ENCODE data around the gene MMP25. TPM values are rescaled to one million over a fixed set of nuclear protein-coding genes. Genes with fewer than 3 reads are reported as not detected.

MMP25 gene
- total RNA-seq, 1 donor from 2014 or later = 0.13 TPM

- CTCF ChIA-PET = no interaction called here
- H3K4me3 Mint-ChIP-seq = no peak overlapping the region
- ATAC-seq (ENCODE audit: low read depth) (no peak), DNase-seq (no peak)
- H3K27ac Mint-ChIP-seq = no peak overlapping the region
- intact Hi-C loops (cut with micrococcal nuclease) = no loop called here
- no peaks in the 10 kb centered on the region for H3K9me3 Mint-ChIP-seq
- no peaks in the 10 kb centered on the region for H3K36me3 Mint-ChIP-seq (ENCODE audit: low read depth)
- H3K27me3 Mint-ChIP-seq = peaks cover 10% of the 10 kb centered on the region
- POLR2A ChIA-PET = no interaction called here
- TF ChIP-seq CTCF (IDR thresholded peaks at IDR 0.05) = no peak
- peaks cover 5% of the 10 kb centered on the region for H3K4me1 Mint-ChIP-seq
These were observed 41.2 kb downstream of the MMP25 start for GRCh38 chr16:3087243-3088235.

GRCh38 chr16:3088450-3088849 lies 42.1 kb downstream of the MMP25 start:
- POLR2A ChIA-PET = interaction anchor here (0.6 kb wide), 1 partner anchor 72 kb away, joined by 12 read pairs; no protein-coding TSS in a partner anchor

GRCh38 chr16:3088925-3089716 lies 42.8 kb downstream of the MMP25 start:
- no peaks in the 10 kb centered on the region for H3K36me3 Mint-ChIP-seq (ENCODE audit: low read depth)
- ChIA-PET POLR2A (interaction anchor here (0.6 kb wide), 2 partner anchors 62 to 71 kb away, joined by 3 to 12 read pairs; no protein-coding TSS in a partner anchor), CTCF (no interaction called here)
- TF ChIP-seq CTCF (IDR thresholded peaks at IDR 0.05) = no peak
- H3K27me3 Mint-ChIP-seq = peaks cover 10% of the 10 kb centered on the region
- peaks cover 5% of the 10 kb centered on the region for H3K4me1 Mint-ChIP-seq
- H3K27ac Mint-ChIP-seq = no peak overlapping the region
- intact Hi-C loops (cut with micrococcal nuclease) = no loop called here
- H3K4me3 Mint-ChIP-seq = no peak overlapping the region
- no peaks in the 10 kb centered on the region for H3K9me3 Mint-ChIP-seq
- DNase-seq (no peak), ATAC-seq (ENCODE audit: low read depth) (no peak)

More at GRCh38 chr16:3088450-3088849, 42.1 kb downstream of the MMP25 start:
- H3K4me3 Mint-ChIP-seq = no peak overlapping the region
- peaks cover 10% of the 10 kb centered on the region for H3K27me3 Mint-ChIP-seq
- no peaks in the 10 kb centered on the region for H3K9me3 Mint-ChIP-seq
- CTCF ChIA-PET = no interaction called here
- H3K27ac Mint-ChIP-seq = no peak overlapping the region
- ATAC-seq (ENCODE audit: low read depth) (no peak), DNase-seq (no peak)
- H3K4me1 Mint-ChIP-seq = peaks cover 5% of the 10 kb centered on the region
- no peaks in the 10 kb centered on the region for H3K36me3 Mint-ChIP-seq (ENCODE audit: low read depth)
- intact Hi-C loops (cut with micrococcal nuclease) = no loop called here
- no peak for TF ChIP-seq CTCF (IDR thresholded peaks at IDR 0.05)

- H3K36me3 Mint-ChIP-seq (ENCODE audit: low read depth) = no peaks in the 10 kb centered on the region
- ATAC-seq (ENCODE audit: low read depth) = no peak
- DNase-seq = no peak
- intact Hi-C loops (cut with micrococcal nuclease) = no loop called here
- POLR2A ChIA-PET = interaction anchor here (0.6 kb wide), 1 partner anchor 61 kb away, joined by 3 read pairs; no protein-coding TSS in a partner anchor
- no peak overlapping the region for H3K4me3 Mint-ChIP-seq
- no peak overlapping the region for H3K27ac Mint-ChIP-seq
- TF ChIP-seq CTCF (IDR thresholded peaks at IDR 0.05) = no peak
- CTCF ChIA-PET = no interaction called here
- peaks cover 10% of the 10 kb centered on the region for H3K27me3 Mint-ChIP-seq
- no peaks in the 10 kb centered on the region for H3K9me3 Mint-ChIP-seq
- peaks cover 11% of the 10 kb centered on the region for H3K4me1 Mint-ChIP-seq
These were observed 43.6 kb downstream of the MMP25 start for GRCh38 chr16:3089717-3090592.
